ENCODE measurements around the gene VSTM2L.

VSTM2L gene

GRCh38 chr20:37986873-37987601 is 84.1 kb downstream of the VSTM2L start:
- ATAC-seq = no peak; the same call in 1 of the 3 replicates
- TF ChIP-seq ESRRG (CRISPR knock-in tag; IDR thresholded peaks at IDR 0.05) = no peak
- TF ChIP-seq ZNF8 (CRISPR knock-in tag; IDR thresholded peaks at IDR 0.05) = no peak
- no peak for TF ChIP-seq ZFP3 (CRISPR knock-in tag; IDR thresholded peaks at IDR 0.05)
- no peak for TF ChIP-seq ISL1 (CRISPR knock-in tag; IDR thresholded peaks at IDR 0.05)
- TF ChIP-seq SNAI2 (CRISPR knock-in tag; IDR thresholded peaks at IDR 0.05) = no peak
- TF ChIP-seq, protein P1, sequence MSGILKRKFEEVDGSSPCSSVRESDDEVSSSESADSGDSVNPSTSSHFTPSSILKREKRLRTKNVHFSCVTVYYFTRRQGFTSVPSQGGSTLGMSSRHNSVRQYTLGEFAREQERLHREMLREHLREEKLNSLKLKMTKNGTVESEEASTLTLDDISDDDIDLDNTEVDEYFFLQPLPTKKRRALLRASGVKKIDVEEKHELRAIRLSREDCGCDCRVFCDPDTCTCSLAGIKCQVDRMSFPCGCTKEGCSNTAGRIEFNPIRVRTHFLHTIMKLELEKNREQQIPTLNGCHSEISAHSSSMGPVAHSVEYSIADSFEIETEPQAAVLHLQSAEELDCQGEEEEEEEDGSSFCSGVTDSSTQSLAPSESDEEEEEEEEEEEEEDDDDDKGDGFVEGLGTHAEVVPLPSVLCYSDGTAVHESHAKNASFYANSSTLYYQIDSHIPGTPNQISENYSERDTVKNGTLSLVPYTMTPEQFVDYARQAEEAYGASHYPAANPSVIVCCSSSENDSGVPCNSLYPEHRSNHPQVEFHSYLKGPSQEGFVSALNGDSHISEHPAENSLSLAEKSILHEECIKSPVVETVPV (CRISPR knock-in tag; IDR thresholded peaks at IDR 0.05) = no peak
- no peak for TF ChIP-seq OSR1 (CRISPR knock-in tag; IDR thresholded peaks at IDR 0.05)
- TF ChIP-seq ZC3H10 (CRISPR knock-in tag; IDR thresholded peaks at IDR 0.05) = no peak
- TF ChIP-seq CREB5 (CRISPR knock-in tag; IDR thresholded peaks at IDR 0.05; ENCODE audit: low read depth) = no peak
- no peak for TF ChIP-seq CSDC2 (CRISPR knock-in tag; IDR thresholded peaks at IDR 0.05)

- ATAC-seq = peak; percentile 25; the same call in 1 of the 3 replicates
Observed at GRCh38 chr20:37987602-37988290, 84.8 kb downstream of the VSTM2L start.

DNA sequence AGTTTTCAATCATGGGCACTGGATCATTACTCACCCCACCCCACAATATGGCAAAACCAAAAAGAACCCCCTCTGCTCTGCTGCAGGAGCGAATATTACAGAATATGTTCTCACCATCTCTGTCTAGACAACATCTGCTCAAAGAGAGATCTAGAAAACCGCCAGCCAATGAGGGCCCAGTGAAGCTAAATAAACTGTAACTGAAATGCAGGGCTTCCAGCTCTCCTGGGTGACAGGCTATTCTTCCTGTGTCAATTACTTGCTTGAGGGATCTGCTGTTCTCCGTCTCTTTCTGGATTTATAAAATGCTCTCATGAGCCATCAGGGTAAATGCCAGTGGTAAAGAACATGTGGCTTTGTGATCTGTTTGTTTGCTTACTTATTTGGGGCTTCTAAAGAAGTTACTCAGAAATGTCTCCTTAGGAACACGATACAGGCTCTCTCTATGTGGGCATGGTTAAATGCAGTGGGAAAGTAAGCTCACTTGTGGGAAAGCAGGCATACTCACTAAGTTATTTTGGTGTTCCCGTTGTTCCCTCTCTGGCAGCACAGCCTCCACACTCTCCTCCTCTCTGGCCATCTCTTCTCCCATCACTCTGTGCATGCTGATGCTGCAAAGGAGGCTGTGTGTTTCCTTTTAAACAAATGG is 85.5 kb downstream of the VSTM2L start:
- no peak for ATAC-seq
- TF ChIP-seq ARNTL (CRISPR knock-in tag; IDR thresholded peaks at IDR 0.05; ENCODE audit: borderline replicate concordance, low read depth) = no peak
- no peak for TF ChIP-seq ZFP3 (CRISPR knock-in tag; IDR thresholded peaks at IDR 0.05)
- no peak for TF ChIP-seq GLIS3 (CRISPR knock-in tag; IDR thresholded peaks at IDR 0.05)
- no peak for TF ChIP-seq ZNF565 (CRISPR knock-in tag; conservative IDR thresholded peaks at IDR 0.05; ENCODE audit: low read depth)
- TF ChIP-seq, protein P2, sequence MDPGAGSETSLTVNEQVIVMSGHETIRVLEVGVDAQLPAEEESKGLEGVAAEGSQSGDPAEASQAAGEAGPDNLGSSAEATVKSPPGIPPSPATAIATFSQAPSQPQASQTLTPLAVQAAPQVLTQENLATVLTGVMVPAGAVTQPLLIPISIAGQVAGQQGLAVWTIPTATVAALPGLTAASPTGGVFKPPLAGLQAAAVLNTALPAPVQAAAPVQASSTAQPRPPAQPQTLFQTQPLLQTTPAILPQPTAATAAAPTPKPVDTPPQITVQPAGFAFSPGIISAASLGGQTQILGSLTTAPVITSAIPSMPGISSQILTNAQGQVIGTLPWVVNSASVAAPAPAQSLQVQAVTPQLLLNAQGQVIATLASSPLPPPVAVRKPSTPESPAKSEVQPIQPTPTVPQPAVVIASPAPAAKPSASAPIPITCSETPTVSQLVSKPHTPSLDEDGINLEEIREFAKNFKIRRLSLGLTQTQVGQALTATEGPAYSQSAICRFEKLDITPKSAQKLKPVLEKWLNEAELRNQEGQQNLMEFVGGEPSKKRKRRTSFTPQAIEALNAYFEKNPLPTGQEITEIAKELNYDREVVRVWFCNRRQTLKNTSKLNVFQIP (CRISPR knock-in tag; IDR thresholded peaks at IDR 0.05; ENCODE audit: borderline replicate concordance, low read depth) = no peak
- no peak for TF ChIP-seq ZFP30 (CRISPR knock-in tag; IDR thresholded peaks at IDR 0.05)
- TF ChIP-seq PATZ1 (CRISPR knock-in tag; IDR thresholded peaks at IDR 0.05; ENCODE audit: borderline replicate concordance) = no peak
- TF ChIP-seq ZNF8 (CRISPR knock-in tag; IDR thresholded peaks at IDR 0.05) = no peak
- TF ChIP-seq TOX (CRISPR knock-in tag; IDR thresholded peaks at IDR 0.05; ENCODE audit: borderline replicate concordance) = no peak
- TF ChIP-seq, protein P3, sequence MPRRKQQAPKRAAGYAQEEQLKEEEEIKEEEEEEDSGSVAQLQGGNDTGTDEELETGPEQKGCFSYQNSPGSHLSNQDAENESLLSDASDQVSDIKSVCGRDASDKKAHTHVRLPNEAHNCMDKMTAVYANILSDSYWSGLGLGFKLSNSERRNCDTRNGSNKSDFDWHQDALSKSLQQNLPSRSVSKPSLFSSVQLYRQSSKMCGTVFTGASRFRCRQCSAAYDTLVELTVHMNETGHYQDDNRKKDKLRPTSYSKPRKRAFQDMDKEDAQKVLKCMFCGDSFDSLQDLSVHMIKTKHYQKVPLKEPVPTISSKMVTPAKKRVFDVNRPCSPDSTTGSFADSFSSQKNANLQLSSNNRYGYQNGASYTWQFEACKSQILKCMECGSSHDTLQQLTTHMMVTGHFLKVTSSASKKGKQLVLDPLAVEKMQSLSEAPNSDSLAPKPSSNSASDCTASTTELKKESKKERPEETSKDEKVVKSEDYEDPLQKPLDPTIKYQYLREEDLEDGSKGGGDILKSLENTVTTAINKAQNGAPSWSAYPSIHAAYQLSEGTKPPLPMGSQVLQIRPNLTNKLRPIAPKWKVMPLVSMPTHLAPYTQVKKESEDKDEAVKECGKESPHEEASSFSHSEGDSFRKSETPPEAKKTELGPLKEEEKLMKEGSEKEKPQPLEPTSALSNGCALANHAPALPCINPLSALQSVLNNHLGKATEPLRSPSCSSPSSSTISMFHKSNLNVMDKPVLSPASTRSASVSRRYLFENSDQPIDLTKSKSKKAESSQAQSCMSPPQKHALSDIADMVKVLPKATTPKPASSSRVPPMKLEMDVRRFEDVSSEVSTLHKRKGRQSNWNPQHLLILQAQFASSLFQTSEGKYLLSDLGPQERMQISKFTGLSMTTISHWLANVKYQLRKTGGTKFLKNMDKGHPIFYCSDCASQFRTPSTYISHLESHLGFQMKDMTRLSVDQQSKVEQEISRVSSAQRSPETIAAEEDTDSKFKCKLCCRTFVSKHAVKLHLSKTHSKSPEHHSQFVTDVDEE (CRISPR knock-in tag; IDR thresholded peaks at IDR 0.05) = no peak
- TF ChIP-seq SNAI2 (CRISPR knock-in tag; IDR thresholded peaks at IDR 0.05) = no peak
- TF ChIP-seq ZC3H10 (CRISPR knock-in tag; IDR thresholded peaks at IDR 0.05) = no peak
- TF ChIP-seq PPARA (CRISPR knock-in tag; IDR thresholded peaks at IDR 0.05; ENCODE audit: borderline replicate concordance) = no peak

More at GRCh38 chr20:37987602-37988290, 84.8 kb downstream of the VSTM2L start:
- TF ChIP-seq, protein P3 (CRISPR knock-in tag; IDR thresholded peaks at IDR 0.05) = peak; percentile 78; the same call in 1 of the 2 replicates
- TF ChIP-seq TCF4 (CRISPR knock-in tag; IDR thresholded peaks at IDR 0.05; ENCODE audit: borderline replicate concordance) (peak; percentile 97), ARNTL (CRISPR knock-in tag; IDR thresholded peaks at IDR 0.05; ENCODE audit: borderline replicate concordance, low read depth) (no peak), ZFP3 (CRISPR knock-in tag; IDR thresholded peaks at IDR 0.05) (no peak)
